HTR-8/SVneo (cell line): Measurements from ENCODE around the gene RYR3.

ENCODE experiments used
- DNase-seq: peaks from one replicate; pipeline ENCODE4 v3.0.0; 2011; ENCODE audit warnings: low spot score, mixed read lengths; ENCODE audit not compliant: insufficient read length
- FAIRE-seq: peaks from 2 replicates; lab custom pipeline; 2011; peaks lifted over from hg19 to GRCh38; lab: Jason Lieb, UNC

Gene RYR3

GRCh38 chr15:33315044-33315443 is 4.3 kb downstream of the RYR3 start:
- no peak for FAIRE-seq
- DNase-seq: no peak

GRCh38 chr15:33317896-33318295 is 7.1 kb downstream of the RYR3 start:
- DNase-seq (no peak), FAIRE-seq (no peak)

GRCh38 chr15:33320017-33320416 is 9.2 kb downstream of the RYR3 start:
- DNase-seq: no peak
- no peak for FAIRE-seq

- no peak for DNase-seq
- no peak for FAIRE-seq
Observed at GRCh38 chr15:33322091-33322490, 11.3 kb downstream of the RYR3 start.

GRCh38 chr15:33324609-33325008 is 13.8 kb downstream of the RYR3 start:
- FAIRE-seq (no peak), DNase-seq (no peak)

- DNase-seq: no peak
- no peak for FAIRE-seq
Observed at GRCh38 chr15:33326908-33327307, 16.1 kb downstream of the RYR3 start.

GRCh38 chr15:33328106-33328505 is 17.3 kb downstream of the RYR3 start:
- no peak for DNase-seq

GRCh38 chr15:33329457-33329856 is 18.7 kb downstream of the RYR3 start:
- DNase-seq (no peak), FAIRE-seq (no peak)

More at GRCh38 chr15:33328106-33328505, 17.3 kb downstream of the RYR3 start:
- no peak for FAIRE-seq

- FAIRE-seq: no peak
- no peak for DNase-seq
Observed at GRCh38 chr15:33330931-33331330, 20.2 kb downstream of the RYR3 start.

GRCh38 chr15:33341953-33342352 is 31.2 kb downstream of the RYR3 start:
- no peak for FAIRE-seq

GRCh38 chr15:33343275-33343674 is 32.5 kb downstream of the RYR3 start:
- no peak for FAIRE-seq
- no peak for DNase-seq

More at GRCh38 chr15:33341953-33342352, 31.2 kb downstream of the RYR3 start:
- DNase-seq: no peak

- FAIRE-seq (no peak), DNase-seq (no peak)
Observed at GRCh38 chr15:33344111-33344510, 33.3 kb downstream of the RYR3 start.

GRCh38 chr15:33344530-33344929 is 33.8 kb downstream of the RYR3 start:
- FAIRE-seq (no peak), DNase-seq (no peak)

GRCh38 chr15:33354411-33354810 is 43.6 kb downstream of the RYR3 start:
- no peak for FAIRE-seq
- no peak for DNase-seq

- FAIRE-seq (no peak), DNase-seq (no peak)
Observed at GRCh38 chr15:33357845-33358244, 47.1 kb downstream of the RYR3 start.

GRCh38 chr15:33358306-33358705 is 47.5 kb downstream of the RYR3 start:
- DNase-seq (no peak), FAIRE-seq (no peak)

- FAIRE-seq (no peak), DNase-seq (no peak)
Observed at GRCh38 chr15:33360886-33361285, 50.1 kb downstream of the RYR3 start.

- no peak for DNase-seq
- no peak for FAIRE-seq
Observed at GRCh38 chr15:33369941-33370622, 59.3 kb downstream of the RYR3 start.

- DNase-seq: no peak
- no peak for FAIRE-seq
Observed at GRCh38 chr15:33370623-33371020, 59.9 kb downstream of the RYR3 start.

- FAIRE-seq: no peak
- no peak for DNase-seq
Observed at GRCh38 chr15:33371159-33371558, 60.4 kb downstream of the RYR3 start.

GRCh38 chr15:33374226-33374914 is 63.6 kb downstream of the RYR3 start:
- DNase-seq (no peak), FAIRE-seq (no peak)

- FAIRE-seq (no peak), DNase-seq (no peak)
Observed at GRCh38 chr15:33375236-33375635, 64.5 kb downstream of the RYR3 start.
